SU-DHL-6 (cell line): ENCODE data around the gene ZNF554.

ENCODE experiments used
- H2AFZ ChIP-seq: fragments of 200-600 bp; sonication (generic); 2 replicates; pipeline ENCODE4 v1.6.1; 2014; ENCODE audit warnings: low read depth, mild to moderate bottlenecking, moderate library complexity, mixed read lengths, antibody characterized with exemption, low read length; ENCODE audit not compliant: severe bottlenecking
- H3F3A ChIP-seq: fragments of 200-600 bp; shearing (Covaris generic); 2 replicates; pipeline ENCODE4 v1.6.0; 2016; ENCODE audit warnings: antibody characterized with exemption, mild to moderate bottlenecking; ENCODE audit not compliant: insufficient read depth
- H3K27ac ChIP-seq: fragments of 200-600 bp; sonication (generic); 2 replicates; pipeline ENCODE4 v1.5.1; 2016; ENCODE audit warnings: low read depth, mild to moderate bottlenecking, low read length, moderate library complexity, mixed read lengths
- H3K27me3 ChIP-seq: fragments of 200-600 bp; sonication (generic), shearing (Covaris generic); 2 replicates; pipeline ENCODE4 v1.6.0; 2014; ENCODE audit warnings: mild to moderate bottlenecking, low read length
- H3K36me3 ChIP-seq: fragments of 200-600 bp; sonication (generic); 2 replicates; pipeline ENCODE4 v1.6.1; 2014; ENCODE audit warnings: mild to moderate bottlenecking, low read length, mixed read lengths
- H3K4me2 ChIP-seq: fragments of 300-600, 200-600 bp; shearing (Covaris generic), sonication (generic); 2 replicates; pipeline ENCODE4 v1.6.0; 2014; ENCODE audit warnings: low read length, low read depth, mild to moderate bottlenecking; ENCODE audit not compliant: poor library complexity, severe bottlenecking
- H3K4me3 ChIP-seq: fragments of 200-600 bp; sonication (generic); 2 replicates; pipeline ENCODE4 v1.5.1; 2014; ENCODE audit warnings: antibody characterized with exemption, low read length, mild to moderate bottlenecking, mixed read lengths; ENCODE audit not compliant: insufficient read depth, poor library complexity, severe bottlenecking
- H3K79me2 ChIP-seq: fragments of 200-600 bp; sonication (generic); 2 replicates; pipeline ENCODE4 v1.6.1; 2014; ENCODE audit warnings: mild to moderate bottlenecking, low read length, moderate library complexity; ENCODE audit not compliant: insufficient read depth
- H3K9ac ChIP-seq: fragments of 200-600 bp; sonication (generic); 2 replicates; pipeline ENCODE4 v1.7.0; 2014; ENCODE audit warnings: mild to moderate bottlenecking, low read length
- H3K9me2 ChIP-seq: fragments of 200-600 bp; sonication (generic); replicated peaks from 2 replicates; pipeline ENCODE4 v1.6.1; 2014; ENCODE audit warnings: low read length; ENCODE audit not compliant: insufficient read depth
- H3K9me3 ChIP-seq: fragments of 200-600 bp; sonication (generic); 2 replicates; pipeline ENCODE4 v1.6.1; 2014; ENCODE audit warnings: low read length, mixed read lengths; ENCODE audit not compliant: insufficient read depth
- H4K20me1 ChIP-seq: fragments of 200-600 bp; sonication (generic); 2 replicates; pipeline ENCODE4 v1.6.1; 2014; ENCODE audit warnings: low read depth, mild to moderate bottlenecking, antibody characterized with exemption, low read length, moderate library complexity, mixed read lengths
- EZH2phosphoT487 ChIP-seq: fragments of 200-600 bp; sonication (generic), shearing (Covaris generic); conservative IDR thresholded peaks from 2 replicates; pipeline ENCODE4 v1.6.1; 2018; ENCODE audit warnings: mild to moderate bottlenecking, antibody characterized with exemption, low read length, moderate library complexity, mixed read lengths
- TF ChIP-seq, protein P1 (sequence below): fragments of 200-600 bp; sonication (generic); IDR thresholded peaks from one replicate; pipeline ENCODE4 v1.5.1; 2017; ENCODE audit warnings: antibody characterized with exemption, mild to moderate bottlenecking, low read length, moderate library complexity; ENCODE audit not compliant: insufficient read depth, poor library complexity, severe bottlenecking

Gene ZNF554

DNA sequence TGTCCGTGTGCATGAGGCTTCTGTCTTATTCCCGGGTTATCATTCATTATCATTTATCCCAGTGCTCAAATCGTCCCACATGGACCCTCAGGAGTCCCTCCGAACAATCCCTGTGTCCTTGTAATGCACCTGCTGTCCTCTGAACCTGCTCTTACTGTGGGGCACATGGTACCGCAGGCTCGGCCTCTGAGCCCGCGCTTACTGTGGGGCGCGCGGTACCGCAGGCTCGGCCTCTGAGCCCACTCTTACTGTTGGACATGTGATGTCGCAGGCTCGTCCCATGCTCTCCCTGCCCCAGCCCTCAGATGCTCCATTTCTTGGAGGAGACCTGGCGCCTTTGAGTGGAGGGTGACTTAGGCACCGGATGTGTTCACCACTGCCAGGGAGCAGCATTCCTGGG lies 16.8 kb upstream of the ZNF554 start:
- no peak overlapping the region for H3K27ac ChIP-seq
- H3F3A ChIP-seq = no peaks in the 10 kb centered on the region
- H3K36me3 ChIP-seq = no peaks in the 10 kb centered on the region
- no peak overlapping the region for H3K4me2 ChIP-seq
- no peaks in the 10 kb centered on the region for H3K9me2 ChIP-seq
- H3K9me3 ChIP-seq = no peaks in the 10 kb centered on the region
- H3K79me2 ChIP-seq = no peaks in the 10 kb centered on the region
- no peak overlapping the region for H3K4me3 ChIP-seq
- H3K27me3 ChIP-seq = no peaks in the 10 kb centered on the region
- TF ChIP-seq, protein P1, sequence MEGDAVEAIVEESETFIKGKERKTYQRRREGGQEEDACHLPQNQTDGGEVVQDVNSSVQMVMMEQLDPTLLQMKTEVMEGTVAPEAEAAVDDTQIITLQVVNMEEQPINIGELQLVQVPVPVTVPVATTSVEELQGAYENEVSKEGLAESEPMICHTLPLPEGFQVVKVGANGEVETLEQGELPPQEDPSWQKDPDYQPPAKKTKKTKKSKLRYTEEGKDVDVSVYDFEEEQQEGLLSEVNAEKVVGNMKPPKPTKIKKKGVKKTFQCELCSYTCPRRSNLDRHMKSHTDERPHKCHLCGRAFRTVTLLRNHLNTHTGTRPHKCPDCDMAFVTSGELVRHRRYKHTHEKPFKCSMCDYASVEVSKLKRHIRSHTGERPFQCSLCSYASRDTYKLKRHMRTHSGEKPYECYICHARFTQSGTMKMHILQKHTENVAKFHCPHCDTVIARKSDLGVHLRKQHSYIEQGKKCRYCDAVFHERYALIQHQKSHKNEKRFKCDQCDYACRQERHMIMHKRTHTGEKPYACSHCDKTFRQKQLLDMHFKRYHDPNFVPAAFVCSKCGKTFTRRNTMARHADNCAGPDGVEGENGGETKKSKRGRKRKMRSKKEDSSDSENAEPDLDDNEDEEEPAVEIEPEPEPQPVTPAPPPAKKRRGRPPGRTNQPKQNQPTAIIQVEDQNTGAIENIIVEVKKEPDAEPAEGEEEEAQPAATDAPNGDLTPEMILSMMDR = no peak
- no peak for TF ChIP-seq EZH2phosphoT487
- no peak overlapping the region for H2AFZ ChIP-seq
- no peak overlapping the region for H3K9ac ChIP-seq
- no peaks in the 10 kb centered on the region for H4K20me1 ChIP-seq

DNA sequence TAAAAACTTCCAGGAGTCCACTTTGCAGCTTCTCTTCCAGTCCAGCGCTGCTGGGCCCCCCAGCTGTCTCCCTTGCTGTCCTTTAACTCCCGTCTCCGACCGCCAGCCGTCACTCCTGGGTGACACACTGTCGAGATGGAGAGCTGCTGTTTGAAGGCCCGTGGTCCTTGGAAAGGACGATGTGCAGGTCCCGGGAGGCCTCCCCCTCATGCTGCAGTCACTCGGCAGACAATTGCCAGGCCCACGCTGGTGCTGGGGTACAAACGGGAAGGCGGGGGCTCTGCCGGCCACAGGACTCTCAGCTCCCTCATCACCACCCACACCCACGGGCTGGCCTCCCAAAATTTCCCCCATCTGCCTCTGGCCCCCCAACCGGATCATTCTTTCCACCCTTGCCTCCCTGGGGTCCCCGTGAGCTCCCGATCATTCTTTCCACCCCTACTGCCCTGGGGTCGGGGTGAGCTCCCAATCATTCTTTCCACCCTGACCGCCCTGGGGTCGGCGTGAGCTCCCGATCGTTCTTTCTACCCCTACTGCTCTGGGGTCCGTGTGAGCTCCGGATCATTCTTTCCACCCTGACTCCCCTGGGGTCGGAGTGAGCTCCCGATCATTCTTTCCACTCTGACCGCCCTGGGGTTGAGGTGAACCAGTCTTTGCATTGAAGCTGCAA lies 16.0 kb upstream of the ZNF554 start:
- Histone ChIP-seq H3F3A (no peaks in the 10 kb centered on the region), H3K4me2 (no peak overlapping the region), H3K36me3 (no peaks in the 10 kb centered on the region), H3K9ac (no peak overlapping the region), H4K20me1 (no peaks in the 10 kb centered on the region), H3K27me3 (no peaks in the 10 kb centered on the region), H3K4me3 (no peak overlapping the region), H3K79me2 (no peaks in the 10 kb centered on the region), H3K9me2 (no peaks in the 10 kb centered on the region), H2AFZ (no peak overlapping the region), H3K9me3 (no peaks in the 10 kb centered on the region), H3K27ac (no peak overlapping the region)
- TF ChIP-seq EZH2phosphoT487 = no peak
- TF ChIP-seq, protein P1 = no peak

DNA sequence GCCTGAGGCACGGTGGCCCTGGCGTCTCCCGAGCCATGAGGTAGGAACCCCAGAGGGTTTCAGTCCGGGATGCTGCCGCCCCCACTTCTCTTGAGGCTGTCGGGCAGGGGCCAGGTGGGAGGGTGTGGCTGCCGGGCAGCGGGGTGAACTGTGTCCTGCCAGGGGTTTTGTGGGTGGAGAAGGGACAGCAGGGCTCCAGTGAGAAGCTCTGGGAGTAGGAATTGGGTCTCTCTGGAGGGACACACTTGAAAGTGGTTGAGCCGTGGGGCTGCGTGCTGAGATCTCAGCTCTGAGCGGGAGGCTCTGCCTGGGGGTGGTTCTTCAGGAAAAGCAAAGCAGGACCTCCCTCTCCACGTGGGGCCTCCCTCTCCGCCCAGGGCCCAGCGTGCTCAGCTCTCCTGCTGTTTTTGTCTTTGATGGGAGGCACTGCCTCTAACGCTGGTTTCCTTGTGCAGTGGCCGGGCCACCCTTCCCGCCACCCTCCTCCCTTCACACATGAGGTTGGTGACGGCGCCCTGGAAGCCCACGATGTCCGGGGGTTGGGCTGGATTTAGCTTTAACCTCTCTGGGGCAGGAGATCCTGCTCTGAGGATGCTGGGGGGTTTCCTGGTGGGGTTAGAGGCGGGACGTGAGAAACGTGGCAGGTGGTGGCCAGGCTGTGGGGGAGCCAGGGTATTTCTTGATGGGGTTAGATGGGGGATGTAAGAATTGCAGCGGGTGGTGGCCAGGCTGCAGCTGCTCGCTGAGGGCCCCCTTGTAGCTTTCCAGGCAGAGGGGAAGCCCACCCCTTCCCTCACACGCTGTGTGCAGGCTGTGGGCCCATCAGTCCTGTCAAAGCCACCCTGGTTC lies 15.3 kb upstream of the ZNF554 start:
- no peaks in the 10 kb centered on the region for H3K27me3 ChIP-seq
- H3K79me2 ChIP-seq = no peaks in the 10 kb centered on the region
- no peak overlapping the region for H3K4me2 ChIP-seq
- H3K9me3 ChIP-seq = no peaks in the 10 kb centered on the region
- H3K9me2 ChIP-seq = no peaks in the 10 kb centered on the region
- H3K36me3 ChIP-seq = no peaks in the 10 kb centered on the region
- no peaks in the 10 kb centered on the region for H4K20me1 ChIP-seq
- no peak overlapping the region for H3K4me3 ChIP-seq
- H3F3A ChIP-seq = no peaks in the 10 kb centered on the region
- TF ChIP-seq, protein P1 = no peak
- TF ChIP-seq EZH2phosphoT487 = no peak
- H2AFZ ChIP-seq = no peak overlapping the region
- H3K27ac ChIP-seq = no peak overlapping the region
- H3K9ac ChIP-seq = no peak overlapping the region
